Astrocyte of the cerebellum (primary cell): ENCODE data around the gene DPT.

Experiments
- DNase-seq: peaks from one replicate; pipeline ENCODE4 v3.0.0-alpha.2; 2011; ENCODE audit warnings: low read depth
- H3K4me3 ChIP-seq: 2 replicates; pipeline ENCODE4 v1.5.1; 2011; ENCODE audit warnings: mild to moderate bottlenecking, low read depth, low read length, moderate library complexity
- CTCF ChIP-seq: IDR thresholded peaks from 2 replicates; pipeline ENCODE4 v1.5.1; 2012; ENCODE audit warnings: low read length, low read depth, moderate library complexity, mild to moderate bottlenecking; ENCODE audit errors: missing control alignments
- in situ Hi-C: cut with HindIII; loops from 2 replicates; pipeline ENCODE4 v1.10.0; 2017; ENCODE audit warnings: low sequenced_read_pairs

DPT gene

GRCh38 chr1:168742386-168742785 lies 13.4 kb upstream of the DPT start:
- in situ Hi-C loops = no loop called here
- TF ChIP-seq CTCF = no peak
- DNase-seq = no peak
- no peak overlapping the region for H3K4me3 ChIP-seq

DNA sequence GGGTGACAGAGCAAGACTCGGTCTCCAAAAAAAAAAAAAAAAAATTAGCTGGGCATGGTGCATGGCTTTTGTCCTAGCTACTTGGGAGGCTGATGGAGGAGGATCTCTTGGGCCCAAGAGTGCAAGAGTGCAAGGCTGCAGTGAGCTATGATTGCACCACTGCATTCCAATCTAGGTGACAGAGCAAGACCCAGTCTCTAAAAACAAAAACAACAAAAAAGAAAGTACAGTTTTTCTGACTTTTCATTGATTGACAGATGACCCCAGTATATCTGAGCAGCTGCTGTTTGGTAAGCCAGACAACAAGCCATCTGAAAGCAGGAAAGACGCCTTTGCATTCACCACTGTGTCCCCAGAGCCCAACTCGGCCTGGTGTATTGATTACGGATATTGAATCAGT lies 10.9 kb upstream of the DPT start:
- TF ChIP-seq CTCF = no peak
- in situ Hi-C loops = no loop called here
- H3K4me3 ChIP-seq = no peak overlapping the region
- DNase-seq = no peak

GRCh38 chr1:168736520-168736919 lies 7.5 kb upstream of the DPT start:
- no peak for DNase-seq
- TF ChIP-seq CTCF = no peak
- no peak overlapping the region for H3K4me3 ChIP-seq
- in situ Hi-C loops = no loop called here

DNA sequence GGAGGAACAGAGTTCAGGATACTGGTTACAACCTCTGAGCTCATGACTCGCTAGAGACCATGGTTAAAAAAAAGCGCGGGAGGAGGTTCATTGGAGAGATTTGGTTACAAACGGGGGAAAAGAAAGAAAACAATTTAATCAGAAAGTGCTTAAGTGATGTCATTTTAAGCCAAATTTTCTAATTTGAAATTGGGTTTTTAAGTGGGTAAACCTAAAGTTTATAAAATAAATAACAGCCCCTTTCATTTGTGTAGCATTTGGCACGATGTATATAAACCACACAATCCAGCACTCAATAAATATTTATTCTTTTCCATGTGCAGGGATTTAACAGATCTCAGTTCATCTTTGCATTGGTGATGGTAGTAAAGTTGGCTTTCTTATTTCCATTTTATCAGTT lies 7.0 kb upstream of the DPT start:
- no peak for TF ChIP-seq CTCF
- in situ Hi-C loops = no loop called here
- no peak overlapping the region for H3K4me3 ChIP-seq
- DNase-seq = no peak

DNA sequence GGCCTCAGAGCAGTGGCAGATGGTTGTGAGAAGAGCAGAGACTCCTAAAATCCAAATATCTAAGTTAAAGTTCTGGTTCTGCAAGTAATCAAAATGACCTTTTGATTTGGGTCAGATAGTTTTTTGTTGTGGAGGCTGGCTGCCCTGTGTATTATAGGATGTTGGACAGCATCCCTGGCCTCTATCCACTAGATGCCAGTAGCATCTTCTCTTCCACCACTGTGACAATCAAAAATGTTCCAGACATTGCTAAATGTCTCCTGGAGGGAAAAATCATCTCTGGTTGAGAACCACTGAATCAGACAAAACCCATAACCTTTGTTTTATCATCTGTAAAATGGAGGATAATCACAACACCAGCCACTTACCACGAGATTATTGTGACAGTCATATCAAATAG lies 5.9 kb upstream of the DPT start:
- H3K4me3 ChIP-seq = no peak overlapping the region
- TF ChIP-seq CTCF = no peak
- in situ Hi-C loops = no loop called here
- no peak for DNase-seq

DNA sequence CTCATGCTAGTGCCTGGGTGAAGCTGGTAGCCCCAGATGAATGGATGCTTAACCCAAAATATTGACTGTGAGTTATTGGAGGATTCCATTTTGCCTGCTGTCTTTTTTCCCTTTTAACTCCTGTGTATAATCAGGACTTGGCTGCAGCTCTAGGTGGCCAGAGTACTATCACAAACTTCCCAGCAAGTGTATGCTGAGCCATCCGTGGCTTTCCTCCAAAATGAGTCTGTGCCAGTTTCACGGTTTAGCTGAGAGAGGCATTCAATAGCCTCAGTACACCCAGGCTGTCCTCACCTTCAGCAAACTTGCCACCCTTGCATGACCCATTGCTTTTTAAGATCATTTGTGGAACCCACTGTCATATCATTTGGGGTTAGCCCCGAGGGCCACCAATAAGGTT lies 5.3 kb upstream of the DPT start:
- in situ Hi-C loops = no loop called here
- DNase-seq = no peak
- TF ChIP-seq CTCF = no peak
- no peak overlapping the region for H3K4me3 ChIP-seq

GRCh38 chr1:168733241-168733640 lies 4.2 kb upstream of the DPT start:
- DNase-seq = no peak
- in situ Hi-C loops = no loop called here
- no peak for TF ChIP-seq CTCF
- H3K4me3 ChIP-seq = no peak overlapping the region
